ENCODE data around the gene APBA1. TPM values are rescaled to one million over a fixed set of nuclear protein-coding genes. Genes with fewer than 3 reads are reported as not detected.
A peak's percentile ranks its signal among the peaks of the same experiment; 100 is the strongest.

APBA1 gene
- total and polyA plus RNA-seq, 2 of the 8 experiments (the other 6 are each of a cell fraction or from before 2014, with no cell fraction given): 0.36 to 0.60 TPM

DNA sequence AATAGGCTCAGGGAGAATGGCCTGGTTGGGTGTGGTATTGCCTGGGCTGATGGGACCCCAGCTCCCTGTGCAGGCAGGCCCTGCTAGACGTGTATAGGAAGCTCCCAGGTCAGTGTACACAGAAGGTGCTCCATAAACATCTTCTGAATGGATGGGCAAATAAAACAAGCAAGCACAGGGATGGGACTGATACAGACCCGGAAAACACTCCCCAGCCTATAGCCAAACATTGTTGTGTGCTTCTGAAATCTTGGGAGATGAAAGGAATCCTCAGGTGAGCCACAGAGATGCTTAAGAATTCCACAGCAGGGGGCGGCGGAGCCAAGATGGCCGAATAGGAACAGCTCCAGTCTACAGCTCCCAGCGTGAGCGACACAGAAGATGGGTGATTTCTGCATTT, 195.4 kb downstream of the APBA1 start:
- peak overlapping the region; percentile 11; the same call in 1 of the 2 replicates for H2BK12ac ChIP-seq (ENCODE audit: low read depth, low read length)
- no peak overlapping the region for H2BK15ac ChIP-seq (ENCODE audit: low read length)
- H2AFZ ChIP-seq (ENCODE audit: low read length): no peak overlapping the region
- no peaks in the 10 kb centered on the region for H3K36me3 ChIP-seq (ENCODE audit: control insufficient read depth in 2 of 4, insufficient read depth in 4 of 4, low read length in 3 of 4)
- H4K5ac ChIP-seq (ENCODE audit: insufficient read length, low read depth, low read length): no peak overlapping the region
- no peaks in the 10 kb centered on the region for H3K79me1 ChIP-seq (ENCODE audit: low read depth, low read length)
- peak overlapping the region; percentile 44 for H3K4ac ChIP-seq (replicated peaks; ENCODE audit: insufficient read length, low read depth, low read length)
- H3K23me2 ChIP-seq (ENCODE audit: low read depth, low read length): no peaks in the 10 kb centered on the region
- H3K18ac ChIP-seq (ENCODE audit: extremely low read depth, low read length): 0 out of 2 replicates have a peak overlapping the region, but pooled peaks have one; percentile 9
- H3K4me3 ChIP-seq (ENCODE audit: extremely low read depth in 1 of 4, insufficient read depth in 2 of 4, low read depth in 3 of 4, low read length in 4 of 4): no peak overlapping the region
- H4K91ac ChIP-seq (replicated peaks; ENCODE audit: insufficient read length, low read length): no peak overlapping the region
- H3K27ac ChIP-seq (ENCODE audit: low read depth, low read length): no peak overlapping the region
- no peak overlapping the region for H2BK20ac ChIP-seq (ENCODE audit: low read length)
- peak; percentile 67; the same call in 1 of the 2 replicates for TF ChIP-seq YY1 (IDR thresholded peaks at IDR 0.05; ENCODE audit: low read depth, low read length)
- TF ChIP-seq NANOG (IDR thresholded peaks at IDR 0.05; ENCODE audit: insufficient read depth, low read depth, low read length, poor library complexity, severe bottlenecking): peak; percentile 22
- no peak for TF ChIP-seq POU5F1 (IDR thresholded peaks at IDR 0.05; ENCODE audit: low read depth, low read length)
- TF ChIP-seq, protein P1, sequence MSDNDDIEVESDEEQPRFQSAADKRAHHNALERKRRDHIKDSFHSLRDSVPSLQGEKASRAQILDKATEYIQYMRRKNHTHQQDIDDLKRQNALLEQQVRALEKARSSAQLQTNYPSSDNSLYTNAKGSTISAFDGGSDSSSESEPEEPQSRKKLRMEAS (IDR thresholded peaks at IDR 0.05): peak; percentile 60
- no peak for TF ChIP-seq POLR2AphosphoS5 (IDR thresholded peaks at IDR 0.05; ENCODE audit: low read depth, low read length)
- H4K8ac ChIP-seq (ENCODE audit: extremely low read depth, insufficient read depth, low read length): no peak overlapping the region
- DNase-seq (ENCODE audit: low read depth in 1 of 2, low spot score in 2 of 2) (peak in 1 of 2 experiments; percentile 71), FAIRE-seq (no peak)
- no peaks in the 10 kb centered on the region for H3K27me3 ChIP-seq (replicated peaks in 1 of 4; ENCODE audit: control insufficient read depth in 3 of 4, extremely low read depth in 1 of 4, insufficient read depth in 3 of 4, low read length in 3 of 4)
- no peak overlapping the region for H3K23ac ChIP-seq (ENCODE audit: insufficient read length)
- no peaks in the 10 kb centered on the region for H3K9me3 ChIP-seq (ENCODE audit: insufficient read depth in 2 of 2, low read depth in 1 of 2, low read length in 1 of 2)
- H2AK5ac ChIP-seq (ENCODE audit: low read depth, low read length): no peak overlapping the region
- no peak overlapping the region for H3K14ac ChIP-seq (ENCODE audit: insufficient read length)
- no peaks in the 10 kb centered on the region for H4K20me1 ChIP-seq (replicated peaks in 1 of 2; ENCODE audit: control insufficient read depth in 1 of 2, insufficient read depth in 2 of 2, low read length in 2 of 2)
- peak overlapping the region in 1 of 2 experiments; percentile 27; a peak in 1 of 4 replicates for H3K4me2 ChIP-seq (ENCODE audit: insufficient read depth in 1 of 2, low read depth in 2 of 2, low read length in 2 of 2)
- H3K56ac ChIP-seq (replicated peaks; ENCODE audit: insufficient read length, low read depth, low read length): no peak overlapping the region
- H3K9ac ChIP-seq (replicated peaks in 1 of 4; ENCODE audit: extremely low read depth in 1 of 4, low read depth in 3 of 4, low read length in 3 of 4): no peak overlapping the region
- WGBS, 2 experiments (ENCODE audit: extremely low coverage in 1 of 2, insufficient coverage in 1 of 2, insufficient read length in 1 of 2, insufficient replicate concordance in 2 of 2, low coverage in 1 of 2, low lambda C conversion rate in 2 of 2, missing lambda C conversion rate in 1 of 2): 69% methylated on average over 7 of the region's 7 CpGs; no CpG with 5 or more reads in 1 of the 2 experiments
- CTCF ChIA-PET (ENCODE audit: partially characterized antibody): interaction anchor here (0.8 to 1.3 kb wide), 2 partner anchors 15 to 54 kb away, joined by 3 to 4 read pairs; no protein-coding TSS in a partner anchor
- no peak overlapping the region for H2BK5ac ChIP-seq (ENCODE audit: low read depth, low read length)
- peaks cover 0 to 6% (median 2%) of the 10 kb centered on the region in 4 experiments; a peak in 3 of 7 replicates for H3K4me1 ChIP-seq (replicated peaks in 1 of 4; ENCODE audit: control insufficient read depth in 3 of 4, insufficient read depth in 4 of 4, low read length in 3 of 4)
- H2BK120ac ChIP-seq (replicated peaks; ENCODE audit: low read depth, low read length): no peak overlapping the region
- POLR2A ChIA-PET (ENCODE audit: partially characterized antibody): interaction anchor here (0.8 to 1.5 kb wide), 4 partner anchors 10 to 67 kb away, joined by 3 to 5 read pairs (median 3); no protein-coding TSS in a partner anchor
- no peaks in the 10 kb centered on the region for H3K79me2 ChIP-seq (ENCODE audit: control insufficient read depth in 1 of 2, insufficient read depth in 2 of 2, low read length in 2 of 2)

Data from H1 (cell line).